H1 (cell line): ENCODE results near the gene SSTR3.

Experiments
- CTCF ChIP-seq, 3 experiments: IDR thresholded peaks; 1 replicate in 2 of 3; 2 replicates in 1 of 3; pipeline versions ENCODE4 v1.5.1 to v1.6.1; 2011; ENCODE audit warnings: low read length in 3 of 3, mild to moderate bottlenecking in 3 of 3, inconsistent platforms in 2 of 3, low read depth in 1 of 3, moderate library complexity in 1 of 3; ENCODE audit not compliant: insufficient read depth in 1 of 3; ENCODE audit errors: control extremely low read depth in 1 of 3
- EP300 ChIP-seq, 2 experiments: IDR thresholded peaks; 1 replicate in 1 of 2; 2 replicates in 1 of 2; pipeline ENCODE4 v1.6.1; 2011 to 2012; ENCODE audit warnings: low read depth in 2 of 2, low read length in 2 of 2, mild to moderate bottlenecking in 2 of 2, borderline replicate concordance in 1 of 2, inconsistent platforms in 1 of 2, moderate library complexity in 1 of 2
- GABPA ChIP-seq: IDR thresholded peaks from 2 replicates; pipeline ENCODE4 v1.6.1; 2011; ENCODE audit warnings: mild to moderate bottlenecking, low read length, moderate library complexity, borderline replicate concordance; ENCODE audit not compliant: insufficient read depth
- HDAC2 ChIP-seq, 2 experiments: fragments of 300-600 bp in 1 of 2; sonication (generic) in 1 of 2; IDR thresholded peaks; 2 replicates each; pipeline ENCODE4 v1.6.1; 2011 to 2012; ENCODE audit warnings: low read depth in 2 of 2, low read length in 2 of 2, mild to moderate bottlenecking in 2 of 2, moderate library complexity in 2 of 2, borderline replicate concordance in 1 of 2, inconsistent platforms in 1 of 2
- JUND ChIP-seq: IDR thresholded peaks from 2 replicates; pipeline ENCODE4 v1.6.1; 2011; ENCODE audit warnings: mild to moderate bottlenecking, improper control_type of control experiment, low read length
- KDM1A ChIP-seq: fragments of 200-600, 300-600 bp; sonication (generic); IDR thresholded peaks from 2 replicates; pipeline ENCODE4 v1.7.1; 2016; ENCODE audit warnings: mild to moderate bottlenecking, low read length, borderline replicate concordance
- POLR2AphosphoS5 ChIP-seq: IDR thresholded peaks from 2 replicates; pipeline ENCODE4 v1.6.1; 2011; ENCODE audit warnings: low read depth, low read length
- TAF1 ChIP-seq: IDR thresholded peaks from 2 replicates; pipeline ENCODE4 v1.6.1; 2011; ENCODE audit warnings: mild to moderate bottlenecking, low read depth, low read length
- YY1 ChIP-seq: IDR thresholded peaks from 2 replicates; pipeline ENCODE4 v1.6.1; 2011; ENCODE audit warnings: low read depth, mild to moderate bottlenecking, low read length

DNA sequence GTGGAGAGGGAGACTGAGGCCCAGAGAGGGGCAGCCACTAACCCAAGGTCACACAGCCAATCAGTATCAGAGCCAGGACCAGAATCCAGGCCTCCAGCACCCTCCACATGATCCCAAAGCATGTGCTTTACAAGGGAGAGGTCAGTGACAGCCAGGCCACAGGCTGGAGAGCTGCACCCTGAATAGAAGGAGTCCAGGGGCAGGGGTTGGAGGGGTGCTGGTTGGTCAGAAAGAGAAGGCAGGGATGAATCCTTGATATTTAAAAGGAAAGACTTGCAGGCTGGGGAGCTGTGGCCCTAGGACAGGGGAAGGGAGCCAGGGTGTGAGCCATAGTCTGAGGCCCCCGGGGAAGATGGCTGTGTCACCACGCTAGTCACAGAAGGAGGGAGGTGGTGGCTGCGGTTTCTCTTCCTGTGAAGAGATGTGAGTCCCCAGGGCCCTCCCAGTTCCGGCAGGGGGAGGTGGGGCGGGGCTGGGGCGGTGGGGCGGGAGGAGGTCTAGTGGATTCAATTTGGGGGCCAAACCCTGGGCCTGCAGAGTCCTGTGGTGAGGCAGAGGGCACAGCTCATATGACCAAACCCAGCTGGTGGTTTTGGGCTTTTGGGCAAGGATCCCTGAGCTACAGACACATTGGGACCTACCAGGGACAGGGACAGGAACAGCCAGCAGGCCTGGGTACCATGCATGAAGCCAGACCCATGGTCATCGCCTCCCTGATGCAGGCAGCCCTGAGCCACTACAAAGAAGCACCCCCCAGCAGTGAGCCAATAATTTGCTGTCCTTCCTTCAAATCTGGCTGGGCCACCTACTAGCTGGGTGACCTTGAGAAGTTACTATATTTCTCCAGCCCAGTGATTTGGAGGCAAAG is 17.8 kb upstream of the SSTR3 start:
- no peak for TF ChIP-seq CTCF (IDR thresholded peaks at IDR 0.05; ENCODE audit: control extremely low read depth in 1 of 3, insufficient read depth in 1 of 3, low read depth in 1 of 3, low read length in 3 of 3)
- no peak for TF ChIP-seq YY1
- TF ChIP-seq HDAC2 (IDR thresholded peaks at IDR 0.05; ENCODE audit: borderline replicate concordance in 1 of 2, low read depth in 2 of 2, low read length in 2 of 2) = no peak
- no peak for TF ChIP-seq POLR2AphosphoS5
- TF ChIP-seq TAF1 = no peak
- TF ChIP-seq GABPA = no peak
- TF ChIP-seq EP300 (IDR thresholded peaks at IDR 0.05; ENCODE audit: borderline replicate concordance in 1 of 2, low read depth in 2 of 2, low read length in 2 of 2) = no peak
- no peak for TF ChIP-seq KDM1A
- TF ChIP-seq JUND = no peak
